Thyroid gland (tissue), 4 donors: ENCODE results near the gene LDHA.

Source experiments
- CTCF ChIP-seq, 6 experiments: fragments of 200-600 bp in 3 of 6; fragments of 450-650 bp in 3 of 6; sonication (generic) in 3 of 6; IDR thresholded peaks; one replicate each; pipeline ENCODE4 v1.5.1; 2016 to 2019; ENCODE audit warnings: antibody characterized with exemption in 6 of 6, mild to moderate bottlenecking in 2 of 6, inconsistent platforms in 1 of 6, moderate library complexity in 1 of 6
- POLR2A ChIP-seq, 2 donors: fragments of 450-650 bp; IDR thresholded peaks; one replicate each; pipeline ENCODE4 v1.6.1; 2017; ENCODE audit warnings: antibody characterized with exemption in 2 of 2, mild to moderate bottlenecking in 2 of 2, moderate library complexity in 1 of 2

DNA sequence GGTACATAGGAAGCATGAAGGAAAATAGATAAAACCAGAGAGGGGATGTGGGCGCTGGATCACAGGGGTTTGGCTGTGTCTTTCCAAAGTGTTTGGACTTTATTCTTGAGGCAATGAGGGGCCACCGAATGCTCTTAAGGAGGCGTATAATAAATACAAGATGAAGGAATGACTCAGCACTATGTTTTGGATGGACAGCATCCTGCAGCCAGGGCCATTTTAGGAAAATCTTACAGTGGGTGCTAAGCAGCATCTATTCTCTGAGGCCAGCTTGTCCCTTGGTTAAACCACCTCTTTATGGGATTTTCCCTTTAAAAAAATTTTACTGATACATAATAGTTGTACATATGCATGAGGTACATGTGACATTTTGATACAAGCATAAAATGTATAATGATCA lies 4.3 kb upstream of the LDHA start:
- TF ChIP-seq CTCF (IDR thresholded peaks at IDR 0.05) = no peak
- no peak for TF ChIP-seq POLR2A (IDR thresholded peaks at IDR 0.05)
